NCI-H2107 treated with DMSO at 0.1 percent for 48 hours (cell line): ENCODE data around the gene GALNT1.

Experiments used
- DNase-seq: peaks from one replicate; lab custom pipeline; 2025; ENCODE audit not compliant: unreplicated experiment; lab: John Stamatoyannopoulos, UW

GALNT1 gene

GRCh38 chr18:35662293-35663062, 80.9 kb downstream of the GALNT1 start:
- no peak for DNase-seq

- DNase-seq: no peak
These were observed 90.5 kb downstream of the GALNT1 start for GRCh38 chr18:35671966-35672603.

- DNase-seq: no peak
These were observed 91.4 kb downstream of the GALNT1 start for GRCh38 chr18:35672897-35673296.

- DNase-seq: no peak
These were observed 92.1 kb downstream of the GALNT1 start for GRCh38 chr18:35673682-35674081.

- no peak for DNase-seq
These were observed 98.6 kb downstream of the GALNT1 start for GRCh38 chr18:35680139-35680551.

- no peak for DNase-seq
These were observed 100.8 kb downstream of the GALNT1 start for GRCh38 chr18:35682281-35682867.

- no peak for DNase-seq
These were observed 101.5 kb downstream of the GALNT1 start for GRCh38 chr18:35683021-35683420.

GRCh38 chr18:35688757-35689156, 107.2 kb downstream of the GALNT1 start:
- DNase-seq: no peak

- no peak for DNase-seq
These were observed 108.2 kb downstream of the GALNT1 start for GRCh38 chr18:35689728-35690127.

- DNase-seq: no peak
These were observed 110.1 kb downstream of the GALNT1 start for GRCh38 chr18:35691625-35692024.

GRCh38 chr18:35692866-35693265, 111.3 kb downstream of the GALNT1 start:
- no peak for DNase-seq

GRCh38 chr18:35693829-35694228, 112.3 kb downstream of the GALNT1 start:
- no peak for DNase-seq

GRCh38 chr18:35694808-35695207, 113.3 kb downstream of the GALNT1 start:
- DNase-seq: no peak

GRCh38 chr18:35695384-35695783, 113.8 kb downstream of the GALNT1 start:
- no peak for DNase-seq

- DNase-seq: no peak
These were observed 114.3 kb downstream of the GALNT1 start for GRCh38 chr18:35695803-35696202.

GRCh38 chr18:35696307-35696706, 114.8 kb downstream of the GALNT1 start:
- no peak for DNase-seq

GRCh38 chr18:35697869-35698268, 116.3 kb downstream of the GALNT1 start:
- no peak for DNase-seq

GRCh38 chr18:35703043-35703688, 121.6 kb downstream of the GALNT1 start:
- DNase-seq: no peak

- DNase-seq: no peak
These were observed 124.4 kb downstream of the GALNT1 start for GRCh38 chr18:35705988-35706387.

- no peak for DNase-seq
These were observed 125.7 kb downstream of the GALNT1 start for GRCh38 chr18:35707247-35707646.

- DNase-seq: no peak
These were observed 126.1 kb downstream of the GALNT1 start for GRCh38 chr18:35707674-35708073.

- no peak for DNase-seq
These were observed 129.0 kb downstream of the GALNT1 start for GRCh38 chr18:35710581-35710980.
